ENCODE measurements around the gene ZNF611. TPM values are rescaled to one million over a fixed set of nuclear protein-coding genes. Genes with fewer than 3 reads are reported as not detected.

ZNF611 gene
- total and polyA plus RNA-seq, 9 of the 15 experiments (the other 6 are each of a cell fraction or from before 2014, with no cell fraction given) = 3.7 to 29.6 (median 12.8) TPM

GRCh38 chr19:52690369-52691214, 44.3 kb downstream of the ZNF611 start (continued):
- no peak for TF ChIP-seq SIN3A (IDR thresholded peaks at IDR 0.05; ENCODE audit: borderline replicate concordance in 2 of 2, control insufficient read depth in 1 of 2, low read depth in 2 of 2, low read length in 2 of 2)
- peak; percentile 87 for TF ChIP-seq RBFOX2 (IDR thresholded peaks at IDR 0.05; ENCODE audit: low read depth, low read length)
- TF ChIP-seq RNF219 (CRISPR knock-in tag; IDR thresholded peaks at IDR 0.05) = no peak
- TF ChIP-seq ATF1 (CRISPR knock-in tag; IDR thresholded peaks at IDR 0.05) = no peak
- peak; percentile 45; the same call in 1 of the 2 replicates for TF ChIP-seq ATF1 (tag; IDR thresholded peaks at IDR 0.05)
- TF ChIP-seq CCNT2 (IDR thresholded peaks at IDR 0.05; ENCODE audit: borderline replicate concordance, extremely low read depth, insufficient read length, low read depth, low read length) = peak; percentile 74
- TF ChIP-seq FOXA1 (IDR thresholded peaks at IDR 0.05; ENCODE audit: borderline replicate concordance) = no peak
- TF ChIP-seq ZNF830 (CRISPR knock-in tag; IDR thresholded peaks at IDR 0.05) = no peak
- TF ChIP-seq, protein P1, sequence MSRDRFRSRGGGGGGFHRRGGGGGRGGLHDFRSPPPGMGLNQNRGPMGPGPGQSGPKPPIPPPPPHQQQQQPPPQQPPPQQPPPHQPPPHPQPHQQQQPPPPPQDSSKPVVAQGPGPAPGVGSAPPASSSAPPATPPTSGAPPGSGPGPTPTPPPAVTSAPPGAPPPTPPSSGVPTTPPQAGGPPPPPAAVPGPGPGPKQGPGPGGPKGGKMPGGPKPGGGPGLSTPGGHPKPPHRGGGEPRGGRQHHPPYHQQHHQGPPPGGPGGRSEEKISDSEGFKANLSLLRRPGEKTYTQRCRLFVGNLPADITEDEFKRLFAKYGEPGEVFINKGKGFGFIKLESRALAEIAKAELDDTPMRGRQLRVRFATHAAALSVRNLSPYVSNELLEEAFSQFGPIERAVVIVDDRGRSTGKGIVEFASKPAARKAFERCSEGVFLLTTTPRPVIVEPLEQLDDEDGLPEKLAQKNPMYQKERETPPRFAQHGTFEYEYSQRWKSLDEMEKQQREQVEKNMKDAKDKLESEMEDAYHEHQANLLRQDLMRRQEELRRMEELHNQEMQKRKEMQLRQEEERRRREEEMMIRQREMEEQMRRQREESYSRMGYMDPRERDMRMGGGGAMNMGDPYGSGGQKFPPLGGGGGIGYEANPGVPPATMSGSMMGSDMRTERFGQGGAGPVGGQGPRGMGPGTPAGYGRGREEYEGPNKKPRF (IDR thresholded peaks at IDR 0.05; ENCODE audit: low read depth, low read length) = no peak
- TF ChIP-seq ZNF253 (CRISPR knock-in tag; conservative IDR thresholded peaks at IDR 0.05) = no peak
- peak in 1 of 2 experiments; percentile 38; a peak in 1 of 4 replicates for TF ChIP-seq RAD21 (CRISPR knock-in tag; conservative IDR thresholded peaks at IDR 0.05 in 1 of 2, IDR thresholded peaks at IDR 0.05 in 1 of 2)
- TF ChIP-seq ATF7 (IDR thresholded peaks at IDR 0.05) = peak; percentile 91
- TF ChIP-seq SP1 (CRISPR knock-in tag; IDR thresholded peaks at IDR 0.05) = peak; percentile 74
- peak; percentile 81 for TF ChIP-seq E2F3 (CRISPR knock-in tag; IDR thresholded peaks at IDR 0.05)
- TF ChIP-seq MYC (IDR thresholded peaks at IDR 0.05; ENCODE audit: low read depth, low read length) = peak; percentile 68
- peak; percentile 52; the same call in 1 of the 2 replicates for TF ChIP-seq MYC (CRISPR knock-in tag; IDR thresholded peaks at IDR 0.05; ENCODE audit: borderline replicate concordance, low read depth)
- TF ChIP-seq ZNF197 (CRISPR knock-in tag; IDR thresholded peaks at IDR 0.05; ENCODE audit: low read depth) = no peak
- TF ChIP-seq CSDE1 (IDR thresholded peaks at IDR 0.05) = no peak
- TF ChIP-seq ZFP30 (CRISPR knock-in tag; IDR thresholded peaks at IDR 0.05; ENCODE audit: borderline replicate concordance) = no peak
- TF ChIP-seq SAFB (IDR thresholded peaks at IDR 0.05; ENCODE audit: borderline replicate concordance, low read depth, low read length) = no peak
- peak; percentile 70 for TF ChIP-seq LCOR (CRISPR knock-in tag; IDR thresholded peaks at IDR 0.05)

All from K562 (cell line).